Measurements from ENCODE around the gene RHOXF2B.
"Not testable (repeated sequence)": the region's sequence is repeated elsewhere in the genome, so short reads cannot be mapped to it uniquely, and the experiment has no call there.

The RHOXF2B gene

GRCh38 chrX:120077590-120077989, at the start of gene RHOXF2B:
RHOXF2B (minus strand) TSS chrX:120077690; CDS start chrX:120077552, 138 bp downstream.
- not testable (repeated sequence) for H3K4me3 ChIP-seq (ENCODE audit: low read depth, low read length)

GRCh38 chrX:120125444-120125843, 48.0 kb upstream of the RHOXF2B start:
- TF ChIP-seq CTCF (IDR thresholded peaks at IDR 0.05; ENCODE audit: insufficient read depth, low read depth, low read length, missing control alignments) = no peak
- H3K4me3 ChIP-seq (ENCODE audit: low read depth, low read length) = no peak overlapping the region
- no peak for DNase-seq (ENCODE audit: low read depth)

More at GRCh38 chrX:120077590-120077989, at the start of gene RHOXF2B:
- DNase-seq (ENCODE audit: low read depth) = not testable (repeated sequence)

GRCh38 chrX:120120223-120120622, 42.7 kb upstream of the RHOXF2B start:
- no peak for TF ChIP-seq CTCF (IDR thresholded peaks at IDR 0.05; ENCODE audit: insufficient read depth, low read depth, low read length, missing control alignments)
- no peak overlapping the region for H3K4me3 ChIP-seq (ENCODE audit: low read depth, low read length)
- DNase-seq (ENCODE audit: low read depth) = no peak

GRCh38 chrX:120115438-120115963, 38.0 kb upstream of the RHOXF2B start, which contains the start of gene RHOXF1:
RHOXF1 (minus strand) TSS chrX:120115913; CDS start chrX:120115862, 51 bp downstream.
- DNase-seq (ENCODE audit: low read depth) = no peak
- TF ChIP-seq CTCF (IDR thresholded peaks at IDR 0.05; ENCODE audit: insufficient read depth, low read depth, low read length, missing control alignments) = no peak
- H3K4me3 ChIP-seq (ENCODE audit: low read depth, low read length) = no peak within 1 kb of the TSS

- no peak for TF ChIP-seq CTCF (IDR thresholded peaks at IDR 0.05; ENCODE audit: insufficient read depth, low read depth, low read length, missing control alignments)
- no peak overlapping the region for H3K4me3 ChIP-seq (ENCODE audit: low read depth, low read length)
- no peak for DNase-seq (ENCODE audit: low read depth)
These were observed 34.1 kb upstream of the RHOXF2B start for GRCh38 chrX:120111611-120112010.

GRCh38 chrX:120109378-120109777, 31.9 kb upstream of the RHOXF2B start:
- DNase-seq (ENCODE audit: low read depth) = no peak
- TF ChIP-seq CTCF (IDR thresholded peaks at IDR 0.05; ENCODE audit: insufficient read depth, low read depth, low read length, missing control alignments) = no peak
- H3K4me3 ChIP-seq (ENCODE audit: low read depth, low read length) = no peak overlapping the region

- H3K4me3 ChIP-seq (ENCODE audit: low read depth, low read length); DNase-seq (ENCODE audit: low read depth): not testable (repeated sequence)
These were observed 27.2 kb upstream of the RHOXF2B start for GRCh38 chrX:120104707-120105106.

GRCh38 chrX:120101057-120101456, 23.6 kb upstream of the RHOXF2B start:
- DNase-seq (ENCODE audit: low read depth); H3K4me3 ChIP-seq (ENCODE audit: low read depth, low read length): not testable (repeated sequence)
